ENCODE data around the gene THAP8. TPM values are rescaled to one million over a fixed set of nuclear protein-coding genes. Genes with fewer than 3 reads are reported as not detected.

The THAP8 gene
- total RNA-seq, 1 donor from 2014 or later: 5.2 TPM

- intact Hi-C loops (cut with DNase I): no loop called here
- no peak for ATAC-seq
- DNase-seq: no peak
These were observed 43.0 kb upstream of the THAP8 start for GRCh38 chr19:36097036-36097435.

GRCh38 chr19:36093687-36094086 is 39.6 kb upstream of the THAP8 start:
- Histone ChIP-seq H3K27me3 (no peaks in the 10 kb centered on the region), H3K4me3 (no peak overlapping the region), H3K9me3 (no peaks in the 10 kb centered on the region), H3K36me3 (no peaks in the 10 kb centered on the region), H3K27ac (no peak overlapping the region), H3K4me1 (no peaks in the 10 kb centered on the region)
- no peak for TF ChIP-seq CTCF (IDR thresholded peaks at IDR 0.05)
- no peak for DNase-seq
- intact Hi-C loops (cut with DNase I): no loop called here
- ATAC-seq: no peak

More at GRCh38 chr19:36097036-36097435, 43.0 kb upstream of the THAP8 start:
- H3K27ac ChIP-seq: no peak overlapping the region
- H3K36me3 ChIP-seq: no peaks in the 10 kb centered on the region
- no peaks in the 10 kb centered on the region for H3K27me3 ChIP-seq
- H3K9me3 ChIP-seq: no peaks in the 10 kb centered on the region
- no peak for TF ChIP-seq CTCF (IDR thresholded peaks at IDR 0.05)
- no peak overlapping the region for H3K4me3 ChIP-seq
- H3K4me1 ChIP-seq: no peaks in the 10 kb centered on the region

- no peak overlapping the region for H3K4me3 ChIP-seq
- no peak for TF ChIP-seq CTCF (IDR thresholded peaks at IDR 0.05)
- no peaks in the 10 kb centered on the region for H3K9me3 ChIP-seq
- H3K4me1 ChIP-seq: no peaks in the 10 kb centered on the region
- no peaks in the 10 kb centered on the region for H3K27me3 ChIP-seq
- DNase-seq (no peak), ATAC-seq (no peak)
- no peaks in the 10 kb centered on the region for H3K36me3 ChIP-seq
- intact Hi-C loops (cut with DNase I): no loop called here
- no peak overlapping the region for H3K27ac ChIP-seq
These were observed 39.1 kb upstream of the THAP8 start for GRCh38 chr19:36093146-36093662.

- intact Hi-C loops (cut with DNase I): no loop called here
- ATAC-seq (no peak), DNase-seq (no peak)
- no peaks in the 10 kb centered on the region for H3K36me3 ChIP-seq
- no peaks in the 10 kb centered on the region for H3K27me3 ChIP-seq
- H3K4me3 ChIP-seq: no peak overlapping the region
- TF ChIP-seq CTCF (IDR thresholded peaks at IDR 0.05): no peak
- no peaks in the 10 kb centered on the region for H3K9me3 ChIP-seq
- no peaks in the 10 kb centered on the region for H3K4me1 ChIP-seq
- no peak overlapping the region for H3K27ac ChIP-seq
These were observed 38.5 kb upstream of the THAP8 start for GRCh38 chr19:36092566-36092965.

GRCh38 chr19:36090910-36091695 is 37.0 kb upstream of the THAP8 start:
- Histone ChIP-seq H3K4me3 (no peak overlapping the region), H3K4me1 (no peaks in the 10 kb centered on the region), H3K27me3 (no peaks in the 10 kb centered on the region), H3K27ac (no peak overlapping the region), H3K9me3 (no peaks in the 10 kb centered on the region), H3K36me3 (no peaks in the 10 kb centered on the region)
- no peak for TF ChIP-seq CTCF (IDR thresholded peaks at IDR 0.05)
- intact Hi-C loops (cut with DNase I): no loop called here
- ATAC-seq: no peak
- DNase-seq: no peak
